Esophagus muscularis mucosa (tissue), 3 donors: ENCODE data around the gene CHST15.

Source experiments
- POLR2AphosphoS5 ChIP-seq, 2 donors: sonication (generic); formaldehyde crosslinking; IDR thresholded peaks; one replicate each; pipeline ENCODE4 v1.6.1; 2017; ENCODE audit warnings: antibody characterized with exemption in 2 of 2
- TF ChIP-seq, protein P1 (sequence below), 3 experiments: fragments of 200-600 bp in 2 of 3; fragments of 450-650 bp in 1 of 3; sonication (generic) in 2 of 3; IDR thresholded peaks; one replicate each; pipeline ENCODE4 v1.5.1; 2017 to 2019; ENCODE audit warnings: antibody characterized with exemption in 3 of 3, mild to moderate bottlenecking in 2 of 3, moderate library complexity in 1 of 3

DNA sequence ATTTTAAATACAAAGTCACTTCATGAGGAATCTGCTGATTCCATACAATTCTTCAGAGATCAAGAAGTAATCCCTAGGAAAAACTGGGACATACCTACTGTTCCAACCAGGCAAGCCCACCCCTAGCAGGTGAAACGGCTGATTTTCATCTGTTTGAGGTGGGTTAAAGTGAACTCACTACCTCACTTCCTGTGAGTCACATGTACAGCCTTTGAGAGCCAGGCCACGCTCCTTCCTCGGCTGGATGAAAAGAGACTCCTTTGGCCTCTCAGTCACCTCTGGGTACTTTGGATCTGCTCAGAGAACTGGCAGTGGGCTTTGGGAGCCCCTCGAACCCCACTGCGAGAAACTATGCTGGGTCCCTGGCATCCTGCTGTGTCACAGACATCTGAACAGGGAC, 68.2 kb downstream of the CHST15 start:
- TF ChIP-seq, protein P1, sequence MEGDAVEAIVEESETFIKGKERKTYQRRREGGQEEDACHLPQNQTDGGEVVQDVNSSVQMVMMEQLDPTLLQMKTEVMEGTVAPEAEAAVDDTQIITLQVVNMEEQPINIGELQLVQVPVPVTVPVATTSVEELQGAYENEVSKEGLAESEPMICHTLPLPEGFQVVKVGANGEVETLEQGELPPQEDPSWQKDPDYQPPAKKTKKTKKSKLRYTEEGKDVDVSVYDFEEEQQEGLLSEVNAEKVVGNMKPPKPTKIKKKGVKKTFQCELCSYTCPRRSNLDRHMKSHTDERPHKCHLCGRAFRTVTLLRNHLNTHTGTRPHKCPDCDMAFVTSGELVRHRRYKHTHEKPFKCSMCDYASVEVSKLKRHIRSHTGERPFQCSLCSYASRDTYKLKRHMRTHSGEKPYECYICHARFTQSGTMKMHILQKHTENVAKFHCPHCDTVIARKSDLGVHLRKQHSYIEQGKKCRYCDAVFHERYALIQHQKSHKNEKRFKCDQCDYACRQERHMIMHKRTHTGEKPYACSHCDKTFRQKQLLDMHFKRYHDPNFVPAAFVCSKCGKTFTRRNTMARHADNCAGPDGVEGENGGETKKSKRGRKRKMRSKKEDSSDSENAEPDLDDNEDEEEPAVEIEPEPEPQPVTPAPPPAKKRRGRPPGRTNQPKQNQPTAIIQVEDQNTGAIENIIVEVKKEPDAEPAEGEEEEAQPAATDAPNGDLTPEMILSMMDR (IDR thresholded peaks at IDR 0.05): no peak
- no peak for TF ChIP-seq POLR2AphosphoS5 (IDR thresholded peaks at IDR 0.05)
